Neural progenitor cell (in vitro differentiated cells): ENCODE results near the gene CNTNAP4.

Experiments
- EZH2 ChIP-seq: fragments of 200-600 bp; sonication (generic); IDR thresholded peaks from 2 replicates; pipeline ENCODE4 v1.6.1; 2017; ENCODE audit warnings: antibody characterized with exemption, mild to moderate bottlenecking, moderate library complexity
- EZH2phosphoT487 ChIP-seq: fragments of 200-600 bp; sonication (generic); IDR thresholded peaks from 2 replicates; pipeline ENCODE4 v1.6.1; 2017; ENCODE audit warnings: antibody characterized with exemption
- TF ChIP-seq, protein P1 (sequence below): fragments of 200-600 bp; sonication (generic); IDR thresholded peaks from 2 replicates; pipeline ENCODE4 v1.5.1; 2017; ENCODE audit warnings: antibody characterized with exemption, mild to moderate bottlenecking

DNA sequence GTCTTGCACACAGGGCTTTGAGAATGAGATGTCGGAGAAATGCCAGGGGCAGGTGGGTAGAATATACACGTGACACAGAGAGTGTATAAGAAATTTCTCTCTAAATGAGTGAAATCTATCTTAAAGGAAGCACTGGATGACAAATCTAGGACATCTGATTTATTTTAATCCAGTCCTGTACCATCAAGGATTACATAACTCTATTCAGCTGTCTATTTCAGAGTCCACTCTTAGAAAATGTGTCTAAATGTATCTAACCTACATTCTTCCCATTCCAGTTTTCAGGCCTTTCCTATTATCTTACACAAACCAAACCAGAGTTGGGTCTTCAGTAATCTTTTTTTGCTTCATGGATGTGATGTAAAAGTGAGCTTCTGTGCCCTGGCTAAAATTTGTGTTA is 181.9 kb downstream of the CNTNAP4 start:
- TF ChIP-seq EZH2 (no peak), EZH2phosphoT487 (no peak)
- TF ChIP-seq, protein P1, sequence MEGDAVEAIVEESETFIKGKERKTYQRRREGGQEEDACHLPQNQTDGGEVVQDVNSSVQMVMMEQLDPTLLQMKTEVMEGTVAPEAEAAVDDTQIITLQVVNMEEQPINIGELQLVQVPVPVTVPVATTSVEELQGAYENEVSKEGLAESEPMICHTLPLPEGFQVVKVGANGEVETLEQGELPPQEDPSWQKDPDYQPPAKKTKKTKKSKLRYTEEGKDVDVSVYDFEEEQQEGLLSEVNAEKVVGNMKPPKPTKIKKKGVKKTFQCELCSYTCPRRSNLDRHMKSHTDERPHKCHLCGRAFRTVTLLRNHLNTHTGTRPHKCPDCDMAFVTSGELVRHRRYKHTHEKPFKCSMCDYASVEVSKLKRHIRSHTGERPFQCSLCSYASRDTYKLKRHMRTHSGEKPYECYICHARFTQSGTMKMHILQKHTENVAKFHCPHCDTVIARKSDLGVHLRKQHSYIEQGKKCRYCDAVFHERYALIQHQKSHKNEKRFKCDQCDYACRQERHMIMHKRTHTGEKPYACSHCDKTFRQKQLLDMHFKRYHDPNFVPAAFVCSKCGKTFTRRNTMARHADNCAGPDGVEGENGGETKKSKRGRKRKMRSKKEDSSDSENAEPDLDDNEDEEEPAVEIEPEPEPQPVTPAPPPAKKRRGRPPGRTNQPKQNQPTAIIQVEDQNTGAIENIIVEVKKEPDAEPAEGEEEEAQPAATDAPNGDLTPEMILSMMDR, result no peak
